NOMO-1 (cell line): Measurements from ENCODE around the gene EEF1AKMT1.

Source experiments
- DNase-seq, 2 experiments: peaks; one replicate each; lab custom pipeline; 2025; ENCODE audit not compliant: unreplicated experiment in 2 of 2; lab: John Stamatoyannopoulos, UW

Gene EEF1AKMT1

GRCh38 chr13:20773194-20774080, at the start of gene EEF1AKMT1:
EEF1AKMT1 (minus strand) TSS chr13:20773961; CDS start chr13:20757598, 16,363 bp downstream.
- peak; percentile 97 to 98 for DNase-seq

- DNase-seq, result no peak
Observed at GRCh38 chr13:20823071-20823470, 49.3 kb upstream of the EEF1AKMT1 start.

- DNase-seq, result no peak
Observed at GRCh38 chr13:20822406-20822805, 48.6 kb upstream of the EEF1AKMT1 start.

DNA sequence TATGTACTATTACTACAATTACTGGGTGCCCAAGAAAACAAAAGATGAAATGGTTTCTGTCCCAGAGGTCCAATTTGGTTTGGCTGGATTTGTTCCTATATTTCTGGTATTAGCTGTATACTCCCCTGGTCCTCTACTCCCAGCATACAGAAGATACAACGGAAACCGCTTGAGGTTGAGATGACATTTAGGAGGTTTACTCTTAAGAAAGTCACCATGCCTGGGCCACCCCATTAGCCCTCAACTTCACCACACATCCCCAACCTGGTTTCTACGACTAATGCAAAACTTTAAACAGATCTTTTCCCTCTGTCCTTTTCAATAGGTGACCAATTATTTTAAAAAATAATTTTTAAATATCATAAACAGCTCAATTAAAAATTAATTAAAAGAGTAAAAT, 46.0 kb upstream of the EEF1AKMT1 start:
- DNase-seq, result no peak

- no peak for DNase-seq
Observed at GRCh38 chr13:20815464-20815863, 41.7 kb upstream of the EEF1AKMT1 start.

GRCh38 chr13:20814224-20814910, 40.6 kb upstream of the EEF1AKMT1 start:
- no peak for DNase-seq

DNA sequence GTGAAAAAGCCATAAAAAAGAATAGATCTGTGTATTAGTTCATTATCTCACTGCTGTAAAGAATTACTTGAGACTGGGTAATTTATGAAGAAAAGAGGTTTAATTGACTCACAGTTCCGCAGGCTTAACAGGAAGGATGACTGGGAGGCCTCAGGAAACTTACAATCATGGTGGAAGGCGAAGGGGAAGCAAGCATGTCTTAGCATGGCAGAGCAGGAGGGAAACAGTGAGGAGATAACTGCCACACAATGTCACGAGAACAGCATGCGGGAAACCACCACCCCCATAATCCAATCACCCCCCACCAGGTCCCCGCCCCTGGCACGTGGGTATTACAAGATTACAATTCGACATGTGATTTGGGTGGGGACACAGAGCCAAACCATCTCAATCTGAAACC, 39.1 kb upstream of the EEF1AKMT1 start:
- no peak for DNase-seq

DNA sequence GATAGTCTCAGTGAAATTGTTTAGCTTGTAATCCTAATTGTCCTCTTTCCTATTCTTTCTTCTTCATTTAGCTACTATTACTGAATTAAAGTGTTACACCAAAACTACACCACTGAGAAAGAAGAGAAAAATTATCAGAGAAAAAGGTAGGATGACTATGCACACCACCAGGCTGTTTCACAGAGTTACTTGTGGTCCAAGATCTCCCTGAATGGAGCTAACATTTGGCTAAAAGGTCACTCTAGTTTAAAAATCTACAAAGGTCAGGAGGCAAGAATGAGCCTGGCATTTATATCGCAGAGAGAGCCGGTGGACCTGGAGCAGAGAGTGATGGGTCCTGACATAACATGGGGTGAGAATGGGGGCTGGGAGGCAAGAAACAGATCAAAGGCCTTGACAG, 37.0 kb upstream of the EEF1AKMT1 start:
- DNase-seq, result no peak

DNA sequence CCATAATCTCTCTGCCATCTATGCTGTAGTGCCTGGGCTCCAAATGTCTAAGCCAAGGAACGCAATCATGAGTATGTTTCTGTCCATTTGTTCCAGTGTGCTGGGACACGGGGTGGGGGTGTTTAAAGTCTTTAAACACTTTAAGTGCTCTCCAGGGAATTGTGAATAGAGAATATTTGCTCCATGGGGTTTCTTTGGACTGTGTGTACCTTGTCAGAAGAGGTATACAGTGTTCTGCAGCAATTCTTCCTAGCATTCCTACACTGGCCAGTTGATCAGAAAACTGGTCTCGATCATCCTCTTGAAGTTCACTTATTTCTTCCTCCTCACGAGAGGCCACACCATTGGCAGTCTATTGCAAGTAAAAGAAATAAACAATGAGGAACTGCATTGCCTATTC, 35.1 kb upstream of the EEF1AKMT1 start:
- no peak for DNase-seq

- no peak for DNase-seq
Observed at GRCh38 chr13:20803180-20803965, 29.6 kb upstream of the EEF1AKMT1 start.

DNA sequence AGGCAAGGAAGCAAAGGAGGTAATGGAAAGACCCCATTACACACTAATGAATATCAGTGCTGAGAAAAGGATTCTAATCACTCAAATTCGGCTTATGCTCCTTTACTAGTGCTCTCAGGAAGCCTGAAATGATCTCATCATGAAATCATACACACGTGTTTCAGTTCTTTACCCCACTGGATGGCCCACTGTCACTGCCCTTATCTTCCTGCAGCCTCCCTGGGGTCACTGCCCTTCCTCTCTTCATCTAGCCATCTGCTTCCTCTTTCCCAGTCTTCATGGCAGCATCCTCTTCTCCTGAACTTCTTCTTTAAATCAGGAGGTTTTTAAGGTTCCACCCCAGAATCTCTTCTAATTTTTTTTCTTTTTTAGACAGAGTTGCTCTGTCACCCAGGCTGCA, 27.9 kb upstream of the EEF1AKMT1 start:
- DNase-seq, result no peak

DNA sequence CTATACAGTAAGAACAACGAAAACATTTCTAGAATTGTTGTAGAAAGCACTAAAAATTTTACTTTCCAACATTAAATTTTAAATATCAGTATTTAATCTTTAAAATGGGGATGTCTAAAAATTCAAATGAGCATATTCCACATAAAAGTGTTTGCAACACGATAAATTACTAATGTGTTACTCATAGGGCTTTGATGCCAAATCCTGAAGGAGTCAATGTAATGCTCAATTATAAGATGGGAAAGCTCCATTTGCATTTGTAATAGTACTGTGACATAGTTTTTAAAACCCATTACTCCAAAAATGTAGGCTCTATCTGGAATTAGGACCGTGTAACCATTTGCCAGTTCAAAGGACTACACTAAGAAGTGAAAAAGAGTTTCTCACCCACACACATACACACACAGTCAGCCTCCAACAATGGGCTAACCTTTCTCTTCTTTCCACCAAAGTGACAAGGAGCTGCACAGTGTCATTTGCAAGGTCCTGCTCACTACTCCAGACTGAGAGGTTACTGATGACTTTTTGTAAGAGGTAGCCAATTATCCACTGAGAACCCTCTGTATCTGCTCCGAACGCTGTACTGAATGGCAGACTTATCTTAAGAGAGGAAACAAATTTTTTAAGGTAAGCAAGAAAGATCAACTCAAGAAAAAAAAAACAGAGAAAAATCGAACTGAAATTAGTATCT, 26.1 kb upstream of the EEF1AKMT1 start:
- no peak for DNase-seq

DNA sequence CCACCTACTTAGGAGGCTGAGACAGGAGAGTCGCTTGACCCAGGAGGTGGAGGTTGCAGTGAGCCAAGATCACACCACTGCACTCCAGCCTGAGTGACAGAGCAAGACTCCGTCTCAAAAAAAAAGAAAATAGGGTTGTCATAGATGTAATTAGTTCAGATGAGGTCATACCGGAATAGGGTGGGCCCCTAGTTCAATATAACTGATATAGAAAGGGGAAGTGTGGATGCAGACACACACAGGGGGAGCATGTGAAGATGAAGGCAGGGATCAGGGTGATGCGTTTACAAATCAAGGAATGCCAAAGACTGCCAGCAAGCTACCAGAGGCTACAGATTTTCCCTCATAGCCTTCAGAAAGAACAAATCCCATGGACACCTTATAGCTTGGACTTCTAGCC, 24.3 kb upstream of the EEF1AKMT1 start:
- DNase-seq, result peak; percentile 86 to 97

GRCh38 chr13:20796791-20797508, 23.2 kb upstream of the EEF1AKMT1 start:
- DNase-seq, result peak; percentile 11 to 73

DNA sequence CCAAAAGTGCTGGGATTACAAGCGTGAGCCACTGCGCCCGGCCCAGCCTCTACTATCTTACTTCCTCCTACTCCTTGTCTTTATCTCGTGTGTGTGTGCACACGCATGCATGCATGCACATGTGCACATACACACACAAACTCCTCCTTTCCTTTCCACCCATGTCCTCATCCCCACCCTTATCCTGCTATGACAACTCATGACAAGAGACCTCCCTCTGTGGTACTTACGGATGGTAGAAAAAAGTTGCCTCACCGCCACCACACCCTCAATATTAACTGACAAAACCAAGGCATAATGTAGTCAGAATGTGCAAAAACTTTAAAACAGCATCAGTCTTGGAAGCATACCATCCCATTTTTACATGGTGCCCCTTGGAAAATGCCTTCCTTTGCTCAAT, 15.9 kb upstream of the EEF1AKMT1 start:
- DNase-seq, result no peak

GRCh38 chr13:20788312-20788711, 14.6 kb upstream of the EEF1AKMT1 start:
- DNase-seq, result no peak

DNA sequence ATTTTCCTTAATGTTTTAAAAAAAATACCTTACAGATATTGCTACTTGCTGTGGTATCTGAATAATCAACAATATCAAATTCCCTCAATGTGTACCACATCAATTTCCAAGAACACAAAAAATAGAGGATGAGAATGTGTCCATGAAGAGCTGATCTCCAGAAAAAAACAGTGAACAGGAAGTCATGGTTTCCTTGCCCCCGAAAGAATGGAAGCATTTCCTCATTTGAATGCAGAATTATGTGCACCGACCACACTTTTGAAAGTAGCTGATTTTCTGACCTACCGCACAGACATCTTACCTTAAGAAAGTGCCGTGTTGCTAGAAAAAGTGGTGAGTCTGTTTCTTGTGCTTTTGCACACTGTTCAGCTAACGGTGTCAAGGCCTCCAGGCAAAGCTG, 13.4 kb upstream of the EEF1AKMT1 start:
- peak in 1 of 2 experiments; percentile 17 for DNase-seq

- no peak for DNase-seq
Observed at GRCh38 chr13:20782116-20782708, 8.5 kb upstream of the EEF1AKMT1 start.

GRCh38 chr13:20780317-20780716, 6.6 kb upstream of the EEF1AKMT1 start:
- DNase-seq, result no peak

GRCh38 chr13:20779405-20779804, 5.6 kb upstream of the EEF1AKMT1 start:
- DNase-seq, result no peak
